ENCODE results near the gene POLR1A. TPM values are rescaled to one million over a fixed set of nuclear protein-coding genes. Genes with fewer than 3 reads are reported as not detected.

The POLR1A gene
- total RNA-seq, 2 donors from 2014 or later: 37.9 to 45.5 TPM

GRCh38 chr2:86107031-86107430, 1.3 kb upstream of the POLR1A start:
- Histone ChIP-seq H3K27me3 (ENCODE audit: control insufficient read depth, insufficient read depth, low read length, poor library complexity, severe bottlenecking) (no peaks in the 10 kb centered on the region), H3K4me3 (ENCODE audit: low read length) (peak overlapping the region; percentile 98), H3K36me3 (ENCODE audit: control insufficient read depth, insufficient read depth, low read length) (peaks cover 60% of the 10 kb centered on the region), H3K27ac (ENCODE audit: low read depth, low read length) (no peak overlapping the region), H3K4me1 (ENCODE audit: control insufficient read depth, insufficient read depth, low read length) (no peaks in the 10 kb centered on the region), H3K9me3 (ENCODE audit: control insufficient read depth, low read length) (no peaks in the 10 kb centered on the region), H3K9ac (ENCODE audit: extremely low read depth, low read length, poor library complexity, severe bottlenecking) (peak overlapping the region; percentile 96)
- Mint-ChIP-seq H3K4me3 (peak overlapping the region; percentile 84), H3K4me1 (peaks cover 20% of the 10 kb centered on the region), H3K36me3 (ENCODE audit: low read depth) (peaks cover 53% of the 10 kb centered on the region), H3K9me3 (no peaks in the 10 kb centered on the region), H3K27ac (peak overlapping the region; percentile 98), H3K27me3 (ENCODE audit: insufficient read depth) (no peaks in the 10 kb centered on the region)
- no peak for DNase-seq
- no peak for TF ChIP-seq CTCF (conservative IDR thresholded peaks at IDR 0.05)
- WGBS, 2 experiments (ENCODE audit: insufficient coverage in 1 of 2, insufficient read length in 1 of 2): 24 to 37% methylated on average over 4 to 5 of the region's 5 CpGs

- peak within 1 kb of the TSS; percentile 96 for H3K9ac ChIP-seq (ENCODE audit: extremely low read depth, low read length, poor library complexity, severe bottlenecking)
- H3K4me3 ChIP-seq (ENCODE audit: low read length): peak within 1 kb of the TSS; percentile 98
- Mint-ChIP-seq H3K4me3 (peak within 1 kb of the TSS; percentile 84), H3K36me3 (ENCODE audit: low read depth) (peaks cover 53% of the 10 kb centered on the region), H3K4me1 (peaks cover 20% of the 10 kb centered on the region), H3K27me3 (ENCODE audit: insufficient read depth) (no peaks in the 10 kb centered on the region), H3K9me3 (no peaks in the 10 kb centered on the region), H3K27ac (peak within 1 kb of the TSS; percentile 98)
- peak within 1 kb of the TSS; percentile 97 for H3K27ac ChIP-seq (ENCODE audit: low read depth, low read length)
- TF ChIP-seq CTCF (conservative IDR thresholded peaks at IDR 0.05): no peak
- peak; percentile 97 for DNase-seq
- peaks cover 62% of the 10 kb centered on the region for H3K36me3 ChIP-seq (ENCODE audit: control insufficient read depth, insufficient read depth, low read length)
- H3K9me3 ChIP-seq (ENCODE audit: control insufficient read depth, low read length): no peaks in the 10 kb centered on the region
- 1% methylated on average over 13 to 44 of the region's 44 CpGs for WGBS, 2 experiments (ENCODE audit: insufficient coverage in 1 of 2, insufficient read length in 1 of 2)
- no peaks in the 10 kb centered on the region for H3K27me3 ChIP-seq (ENCODE audit: control insufficient read depth, insufficient read depth, low read length, poor library complexity, severe bottlenecking)
- no peaks in the 10 kb centered on the region for H3K4me1 ChIP-seq (ENCODE audit: control insufficient read depth, insufficient read depth, low read length)
These were observed 571 bp upstream of the POLR1A start, which contains the start of gene PTCD3 for GRCh38 chr2:86105969-86106945. TSS of gene PTCD3 (plus strand) at chr2:86106235. CDS start at chr2:86106248, 13 bp downstream.

GRCh38 chr2:86102157-86102556, 3.5 kb downstream of the POLR1A start:
- Mint-ChIP-seq H3K4me1 (peaks cover 13% of the 10 kb centered on the region), H3K36me3 (ENCODE audit: low read depth) (peaks cover 46% of the 10 kb centered on the region), H3K9me3 (no peaks in the 10 kb centered on the region), H3K4me3 (no peak overlapping the region), H3K27ac (no peak overlapping the region), H3K27me3 (ENCODE audit: insufficient read depth) (no peaks in the 10 kb centered on the region)
- no peaks in the 10 kb centered on the region for H3K4me1 ChIP-seq (ENCODE audit: control insufficient read depth, insufficient read depth, low read length)
- H3K27ac ChIP-seq (ENCODE audit: low read depth, low read length): no peak overlapping the region
- no peak overlapping the region for H3K9ac ChIP-seq (ENCODE audit: extremely low read depth, low read length, poor library complexity, severe bottlenecking)
- no peaks in the 10 kb centered on the region for H3K9me3 ChIP-seq (ENCODE audit: control insufficient read depth, low read length)
- H3K27me3 ChIP-seq (ENCODE audit: control insufficient read depth, insufficient read depth, low read length, poor library complexity, severe bottlenecking): no peaks in the 10 kb centered on the region
- no peak for TF ChIP-seq CTCF (conservative IDR thresholded peaks at IDR 0.05)
- peaks cover 67% of the 10 kb centered on the region for H3K36me3 ChIP-seq (ENCODE audit: control insufficient read depth, insufficient read depth, low read length)
- H3K4me3 ChIP-seq (ENCODE audit: low read length): no peak overlapping the region
- DNase-seq: no peak

All from endodermal cell (in vitro differentiated cells).